Measurements from ENCODE around the gene COL23A1. TPM values are rescaled to one million over a fixed set of nuclear protein-coding genes. Genes with fewer than 3 reads are reported as not detected.

COL23A1 gene
- total RNA-seq, 1 donor from 2014 or later, result 75.2 TPM

- no peak overlapping the region for H3K4me3 Mint-ChIP-seq (ENCODE audit: unreplicated experiment)
- no peaks in the 10 kb centered on the region for H3K4me1 Mint-ChIP-seq (ENCODE audit: unreplicated experiment)
- TF ChIP-seq CTCF (IDR thresholded peaks at IDR 0.05; ENCODE audit: unreplicated experiment), result no peak
- H3K27me3 Mint-ChIP-seq (ENCODE audit: unreplicated experiment), result peaks cover 16% of the 10 kb centered on the region
- no peak overlapping the region for H3K27ac Mint-ChIP-seq (ENCODE audit: unreplicated experiment)
- H3K36me3 Mint-ChIP-seq (ENCODE audit: low read depth, unreplicated experiment), result peaks cover 4% of the 10 kb centered on the region
- no peak for DNase-seq (ENCODE audit: low spot score)
- no peaks in the 10 kb centered on the region for H3K9me3 Mint-ChIP-seq (ENCODE audit: unreplicated experiment)
Observed at GRCh38 chr5:178279026-178279722, 311.0 kb downstream of the COL23A1 start.

- no peaks in the 10 kb centered on the region for H3K9me3 Mint-ChIP-seq (ENCODE audit: unreplicated experiment)
- no peaks in the 10 kb centered on the region for H3K4me1 Mint-ChIP-seq (ENCODE audit: unreplicated experiment)
- peaks cover 18% of the 10 kb centered on the region for H3K27me3 Mint-ChIP-seq (ENCODE audit: unreplicated experiment)
- H3K36me3 Mint-ChIP-seq (ENCODE audit: low read depth, unreplicated experiment), result no peaks in the 10 kb centered on the region
- TF ChIP-seq CTCF (IDR thresholded peaks at IDR 0.05; ENCODE audit: unreplicated experiment), result no peak
- no peak for DNase-seq (ENCODE audit: low spot score)
- H3K4me3 Mint-ChIP-seq (ENCODE audit: unreplicated experiment), result no peak overlapping the region
- H3K27ac Mint-ChIP-seq (ENCODE audit: unreplicated experiment), result no peak overlapping the region
Observed at GRCh38 chr5:178278358-178279023, 311.7 kb downstream of the COL23A1 start.

GRCh38 chr5:178277866-178278265 lies 312.3 kb downstream of the COL23A1 start:
- Mint-ChIP-seq H3K27ac (ENCODE audit: unreplicated experiment) (no peak overlapping the region), H3K27me3 (ENCODE audit: unreplicated experiment) (peaks cover 18% of the 10 kb centered on the region), H3K4me1 (ENCODE audit: unreplicated experiment) (no peaks in the 10 kb centered on the region), H3K36me3 (ENCODE audit: low read depth, unreplicated experiment) (no peaks in the 10 kb centered on the region), H3K4me3 (ENCODE audit: unreplicated experiment) (no peak overlapping the region), H3K9me3 (ENCODE audit: unreplicated experiment) (no peaks in the 10 kb centered on the region)
- no peak for TF ChIP-seq CTCF (IDR thresholded peaks at IDR 0.05; ENCODE audit: unreplicated experiment)
- no peak for DNase-seq (ENCODE audit: low spot score)

- no peaks in the 10 kb centered on the region for H3K4me1 Mint-ChIP-seq (ENCODE audit: unreplicated experiment)
- H3K36me3 Mint-ChIP-seq (ENCODE audit: low read depth, unreplicated experiment), result no peaks in the 10 kb centered on the region
- H3K4me3 Mint-ChIP-seq (ENCODE audit: unreplicated experiment), result no peak overlapping the region
- no peak overlapping the region for H3K27ac Mint-ChIP-seq (ENCODE audit: unreplicated experiment)
- DNase-seq (ENCODE audit: low spot score), result no peak
- no peaks in the 10 kb centered on the region for H3K9me3 Mint-ChIP-seq (ENCODE audit: unreplicated experiment)
- no peak for TF ChIP-seq CTCF (IDR thresholded peaks at IDR 0.05; ENCODE audit: unreplicated experiment)
- peaks cover 18% of the 10 kb centered on the region for H3K27me3 Mint-ChIP-seq (ENCODE audit: unreplicated experiment)
Observed at GRCh38 chr5:178277346-178277745, 312.8 kb downstream of the COL23A1 start.
